ENCODE data around the gene RAPGEF4. TPM values are rescaled to one million over a fixed set of nuclear protein-coding genes. Genes with fewer than 3 reads are reported as not detected.

The RAPGEF4 gene
- total RNA-seq, 1 experiment from 2014 or later, result 1.4 TPM

DNA sequence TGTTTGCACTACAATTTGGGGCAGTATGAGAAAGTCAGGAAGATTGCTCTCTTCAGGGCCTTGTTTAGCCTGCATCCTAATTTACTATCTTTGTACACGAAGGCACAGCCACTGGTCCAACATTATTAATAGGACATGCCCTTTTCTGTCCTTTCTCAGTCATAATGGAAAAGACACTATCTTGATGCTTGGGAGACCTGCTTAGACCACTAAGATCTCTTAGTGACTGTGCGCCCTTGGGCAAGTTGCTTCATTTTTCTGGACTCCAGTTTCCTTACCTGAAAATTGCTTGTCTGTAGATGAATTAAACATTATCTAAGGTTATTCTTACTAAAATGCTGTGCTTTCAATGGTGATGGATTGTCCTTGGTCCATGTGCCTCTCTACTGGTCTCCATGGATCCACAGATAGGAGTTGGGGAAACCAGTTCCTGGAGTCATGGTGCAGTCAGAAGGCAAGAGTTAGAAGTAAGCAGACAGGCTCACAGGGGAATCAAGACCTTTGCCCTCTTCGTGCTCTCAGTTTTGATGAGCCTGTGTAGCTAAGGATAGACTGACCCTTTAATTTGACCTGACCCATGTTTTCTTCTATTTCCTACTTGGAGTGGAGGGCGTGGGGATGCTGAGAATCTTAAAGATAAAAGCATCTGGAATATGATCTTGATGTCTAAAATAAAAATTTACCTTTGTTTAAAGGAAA lies 114.0 kb downstream of the RAPGEF4 start:
- Histone ChIP-seq H2AFZ (ENCODE audit: low read length) (no peak overlapping the region), H4K20me1 (ENCODE audit: control insufficient read depth, insufficient read depth, insufficient read length) (no peaks in the 10 kb centered on the region), H2BK5ac (ENCODE audit: insufficient read length, low read length) (no peak overlapping the region), H3K4me2 (ENCODE audit: insufficient read depth, insufficient read length, low read length) (no peak overlapping the region), H3K27ac (ENCODE audit: insufficient read length, low read depth, low read length) (no peak overlapping the region), H3K23me2 (ENCODE audit: insufficient read length, low read depth, low read length, poor library complexity, severe bottlenecking) (peaks cover 3% of the 10 kb centered on the region), H3K4ac (ENCODE audit: low read depth, low read length) (no peak overlapping the region), H3T11ph (ENCODE audit: low read length) (no peak overlapping the region), H2AK5ac (ENCODE audit: insufficient read length, low read length) (no peak overlapping the region), H2BK15ac (ENCODE audit: low read depth, low read length) (no peak overlapping the region), H4K91ac (ENCODE audit: insufficient read length, low read depth, low read length) (no peak overlapping the region), H4K8ac (replicated peaks; ENCODE audit: insufficient read length, low read depth, low read length) (no peak overlapping the region), H4K5ac (ENCODE audit: insufficient read length, low read depth, low read length) (no peak overlapping the region), H2BK20ac (ENCODE audit: low read depth, low read length, poor library complexity, severe bottlenecking) (no peak overlapping the region), H3K56ac (ENCODE audit: insufficient read length, low read depth, low read length) (no peak overlapping the region), H2BK120ac (ENCODE audit: low read depth, low read length, poor library complexity, severe bottlenecking) (no peak overlapping the region), H3K9me3 (ENCODE audit: control insufficient read depth, low read depth, low read length) (no peaks in the 10 kb centered on the region), H3K27me3 (ENCODE audit: insufficient read depth, low read length) (no peaks in the 10 kb centered on the region), H2BK12ac (ENCODE audit: insufficient read length, low read depth, low read length) (no peak overlapping the region), H3K23ac (ENCODE audit: insufficient read length, low read depth, low read length) (no peak overlapping the region), H3K9ac (ENCODE audit: extremely low read depth, insufficient read length, low read length) (no peak overlapping the region), H3K14ac (ENCODE audit: insufficient read depth, low read length) (no peak overlapping the region), H3K4me1 (ENCODE audit: insufficient read depth, low read length) (no peaks in the 10 kb centered on the region), H3K79me2 (ENCODE audit: insufficient read depth, low read length) (no peaks in the 10 kb centered on the region), H3K79me1 (ENCODE audit: insufficient read depth, low read depth, low read length, poor library complexity, severe bottlenecking) (no peaks in the 10 kb centered on the region), H3K18ac (ENCODE audit: insufficient read length, low read depth, low read length) (no peak overlapping the region)
- no peaks in the 10 kb centered on the region for H3K27me3 Mint-ChIP-seq (ENCODE audit: low read depth)
- TF ChIP-seq, protein P1, sequence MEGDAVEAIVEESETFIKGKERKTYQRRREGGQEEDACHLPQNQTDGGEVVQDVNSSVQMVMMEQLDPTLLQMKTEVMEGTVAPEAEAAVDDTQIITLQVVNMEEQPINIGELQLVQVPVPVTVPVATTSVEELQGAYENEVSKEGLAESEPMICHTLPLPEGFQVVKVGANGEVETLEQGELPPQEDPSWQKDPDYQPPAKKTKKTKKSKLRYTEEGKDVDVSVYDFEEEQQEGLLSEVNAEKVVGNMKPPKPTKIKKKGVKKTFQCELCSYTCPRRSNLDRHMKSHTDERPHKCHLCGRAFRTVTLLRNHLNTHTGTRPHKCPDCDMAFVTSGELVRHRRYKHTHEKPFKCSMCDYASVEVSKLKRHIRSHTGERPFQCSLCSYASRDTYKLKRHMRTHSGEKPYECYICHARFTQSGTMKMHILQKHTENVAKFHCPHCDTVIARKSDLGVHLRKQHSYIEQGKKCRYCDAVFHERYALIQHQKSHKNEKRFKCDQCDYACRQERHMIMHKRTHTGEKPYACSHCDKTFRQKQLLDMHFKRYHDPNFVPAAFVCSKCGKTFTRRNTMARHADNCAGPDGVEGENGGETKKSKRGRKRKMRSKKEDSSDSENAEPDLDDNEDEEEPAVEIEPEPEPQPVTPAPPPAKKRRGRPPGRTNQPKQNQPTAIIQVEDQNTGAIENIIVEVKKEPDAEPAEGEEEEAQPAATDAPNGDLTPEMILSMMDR (conservative IDR thresholded peaks at IDR 0.05), result no peak
- no peak overlapping the region for H3K4me3 Mint-ChIP-seq
- peaks cover 0 to 12% (median 3%) of the 10 kb centered on the region in 3 experiments; a peak in 4 of 7 replicates for H3K36me3 Mint-ChIP-seq (ENCODE audit: insufficient read depth in 1 of 3, low read depth in 3 of 3)
- no CpG with 5 or more reads among the region's 4 CpGs for WGBS (ENCODE audit: extremely low coverage, insufficient read length, low lambda C conversion rate)
- H3K27ac Mint-ChIP-seq, result no peak overlapping the region
- H3K4me1 Mint-ChIP-seq, result no peaks in the 10 kb centered on the region
- peaks cover 11 to 12% of the 10 kb centered on the region in 2 experiments for H3K9me3 Mint-ChIP-seq
- no peak for DNase-seq
